Measurements from ENCODE around the gene CTCF. TPM values are rescaled to one million over a fixed set of nuclear protein-coding genes. Genes with fewer than 3 reads are reported as not detected.
A peak's percentile ranks its signal among the peaks of the same experiment; 100 is the strongest.

The CTCF gene
- total and polyA plus RNA-seq, 2 donors (not counting 3 experiments of a cell fraction or from before 2014, with no cell fraction given) = 20.7 to 40.0 TPM

DNA sequence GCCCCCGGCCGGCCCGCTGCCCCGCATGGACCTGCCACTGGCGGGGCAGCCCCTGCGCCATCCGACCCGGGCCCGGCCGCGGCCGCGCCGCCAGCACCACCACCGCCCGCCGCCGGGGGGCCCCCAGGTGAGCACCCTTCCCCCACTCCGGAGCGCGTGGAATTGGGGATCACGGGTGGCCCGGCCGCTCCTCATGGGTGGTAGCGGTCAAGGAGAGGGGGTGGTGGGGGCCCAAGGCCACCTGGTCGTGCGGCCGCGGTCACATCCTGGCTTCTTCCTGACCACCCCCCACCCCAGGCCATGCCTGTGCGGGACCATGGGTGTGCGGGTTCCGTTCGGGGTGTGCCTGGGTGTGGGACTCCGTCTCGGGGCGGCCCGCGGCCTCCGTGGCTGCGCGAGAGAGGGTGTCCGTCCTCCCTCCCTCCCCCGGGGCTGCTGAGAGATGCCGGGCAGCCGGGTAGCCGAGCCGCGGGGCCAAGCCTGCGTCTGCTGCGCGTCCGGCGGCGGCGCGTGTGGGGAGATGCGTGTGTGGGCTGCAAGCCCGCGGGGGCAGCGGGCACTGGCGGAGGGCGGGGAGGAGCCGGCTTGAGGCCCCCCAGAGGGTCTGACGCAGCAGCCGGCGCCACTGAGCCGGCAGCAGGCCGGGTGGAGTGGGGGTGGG lies 90.9 kb downstream of the CTCF start:
- no peaks in the 10 kb centered on the region for H3K9me3 ChIP-seq (replicated peaks; ENCODE audit: control insufficient read depth, insufficient read depth, low read length)
- ChIA-PET POLR2A (no interaction called here), CTCF (interaction anchor here (1.6 kb wide), 1 partner anchor 132 kb away, joined by 6 read pairs; no protein-coding TSS in a partner anchor)
- intact Hi-C loops (cut with micrococcal nuclease) (no loop called here), dilution Hi-C loops (cut with MboI; ENCODE audit: extremely low pct_ligation_motif_present, low sequenced_read_pairs) (no loop called here)
- peaks cover 5% of the 10 kb centered on the region for H3K4me1 ChIP-seq (ENCODE audit: control insufficient read depth, extremely low read depth, insufficient read depth, low read length)
- no peak for DNase-seq (ENCODE audit: low read depth, low spot score)
- no peaks in the 10 kb centered on the region for H4K20me1 ChIP-seq (replicated peaks; ENCODE audit: control insufficient read depth, extremely low read depth, insufficient read depth, low read length)
- H3K27ac ChIP-seq (ENCODE audit: insufficient read depth, low read depth, low read length) = no peak overlapping the region
- H3K79me2 ChIP-seq (ENCODE audit: control insufficient read depth, insufficient read depth, low read length) = no peaks in the 10 kb centered on the region
- peak overlapping the region in 2 of 3 experiments; percentile 26 to 31 for H3K4me3 ChIP-seq (replicated peaks in 1 of 3; ENCODE audit: insufficient read depth in 1 of 3, low read depth in 1 of 3, low read length in 3 of 3)
- H3K4me2 ChIP-seq (ENCODE audit: insufficient read depth, low read length) = peak overlapping the region; percentile 43
- no peaks in the 10 kb centered on the region for H3K36me3 ChIP-seq (ENCODE audit: control insufficient read depth in 2 of 2, extremely low read depth in 1 of 2, insufficient read depth in 2 of 2, low read length in 2 of 2)
- H3K9ac ChIP-seq (replicated peaks; ENCODE audit: extremely low read depth, insufficient read depth, low read length) = no peak overlapping the region
- BruUV-seq (replicated peaks) = no TSS peak
- TF ChIP-seq, protein P1, sequence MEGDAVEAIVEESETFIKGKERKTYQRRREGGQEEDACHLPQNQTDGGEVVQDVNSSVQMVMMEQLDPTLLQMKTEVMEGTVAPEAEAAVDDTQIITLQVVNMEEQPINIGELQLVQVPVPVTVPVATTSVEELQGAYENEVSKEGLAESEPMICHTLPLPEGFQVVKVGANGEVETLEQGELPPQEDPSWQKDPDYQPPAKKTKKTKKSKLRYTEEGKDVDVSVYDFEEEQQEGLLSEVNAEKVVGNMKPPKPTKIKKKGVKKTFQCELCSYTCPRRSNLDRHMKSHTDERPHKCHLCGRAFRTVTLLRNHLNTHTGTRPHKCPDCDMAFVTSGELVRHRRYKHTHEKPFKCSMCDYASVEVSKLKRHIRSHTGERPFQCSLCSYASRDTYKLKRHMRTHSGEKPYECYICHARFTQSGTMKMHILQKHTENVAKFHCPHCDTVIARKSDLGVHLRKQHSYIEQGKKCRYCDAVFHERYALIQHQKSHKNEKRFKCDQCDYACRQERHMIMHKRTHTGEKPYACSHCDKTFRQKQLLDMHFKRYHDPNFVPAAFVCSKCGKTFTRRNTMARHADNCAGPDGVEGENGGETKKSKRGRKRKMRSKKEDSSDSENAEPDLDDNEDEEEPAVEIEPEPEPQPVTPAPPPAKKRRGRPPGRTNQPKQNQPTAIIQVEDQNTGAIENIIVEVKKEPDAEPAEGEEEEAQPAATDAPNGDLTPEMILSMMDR (IDR thresholded peaks at IDR 0.05; ENCODE audit: extremely low read depth in 1 of 2, insufficient read depth in 1 of 2, low read depth in 1 of 2, low read length in 2 of 2) = peak in 1 of 2 donors; percentile 14
- TF ChIP-seq, protein P2, sequence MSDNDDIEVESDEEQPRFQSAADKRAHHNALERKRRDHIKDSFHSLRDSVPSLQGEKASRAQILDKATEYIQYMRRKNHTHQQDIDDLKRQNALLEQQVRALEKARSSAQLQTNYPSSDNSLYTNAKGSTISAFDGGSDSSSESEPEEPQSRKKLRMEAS (IDR thresholded peaks at IDR 0.05; ENCODE audit: insufficient read depth, insufficient read length) = no peak
- peak; percentile 70 for TF ChIP-seq EZH2 (IDR thresholded peaks at IDR 0.05; ENCODE audit: borderline replicate concordance, low read depth, low read length, severe bottlenecking)
- no peak overlapping the region for H2AFZ ChIP-seq (ENCODE audit: low read depth, low read length)
- H3K27me3 ChIP-seq (ENCODE audit: control insufficient read depth in 2 of 2, insufficient read depth in 2 of 2, low read length in 2 of 2) = peaks cover 38 to 41% of the 10 kb centered on the region in 2 experiments
- no peak for FAIRE-seq
- H3K9me1 ChIP-seq (replicated peaks; ENCODE audit: control insufficient read depth, extremely low read depth, insufficient read depth, low read length) = no peaks in the 10 kb centered on the region

Measured in endothelial cell of umbilical vein (primary cell).